Measurements from ENCODE around the gene NIPBL.

NIPBL gene

DNA sequence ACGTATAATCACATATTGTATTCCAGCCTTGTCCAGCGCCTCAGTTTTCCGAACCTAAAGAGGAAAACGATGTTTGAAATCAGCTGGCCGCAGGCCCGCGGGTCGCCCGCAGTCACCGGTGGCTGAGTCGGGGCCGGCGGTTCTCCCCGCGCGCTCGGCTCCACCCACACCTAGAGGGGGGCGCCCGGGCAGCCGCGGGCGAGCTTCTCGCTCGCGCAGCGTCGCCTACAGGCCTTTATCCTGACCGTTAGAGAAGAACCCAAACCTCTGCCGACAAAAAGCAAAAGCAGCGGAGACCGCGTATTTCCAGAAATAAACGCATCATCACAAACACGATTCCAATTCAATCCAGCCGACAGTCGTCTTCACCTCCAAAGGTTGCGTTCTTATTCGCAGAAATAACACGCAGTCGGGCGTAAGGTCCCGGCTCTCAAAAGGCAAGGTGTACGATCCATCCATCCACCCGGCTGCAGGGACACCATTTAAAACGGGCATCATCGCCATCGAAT, 725 bp upstream of the NIPBL start:
- intact Hi-C loops (cut with DNase I): loop anchor here (5.0 to 10.0 kb wide), 2 partner anchors 69 to 134 kb away; no protein-coding TSS in a partner anchor
- DNase-seq: peak; percentile 50 to 92 (median 83)

DNA sequence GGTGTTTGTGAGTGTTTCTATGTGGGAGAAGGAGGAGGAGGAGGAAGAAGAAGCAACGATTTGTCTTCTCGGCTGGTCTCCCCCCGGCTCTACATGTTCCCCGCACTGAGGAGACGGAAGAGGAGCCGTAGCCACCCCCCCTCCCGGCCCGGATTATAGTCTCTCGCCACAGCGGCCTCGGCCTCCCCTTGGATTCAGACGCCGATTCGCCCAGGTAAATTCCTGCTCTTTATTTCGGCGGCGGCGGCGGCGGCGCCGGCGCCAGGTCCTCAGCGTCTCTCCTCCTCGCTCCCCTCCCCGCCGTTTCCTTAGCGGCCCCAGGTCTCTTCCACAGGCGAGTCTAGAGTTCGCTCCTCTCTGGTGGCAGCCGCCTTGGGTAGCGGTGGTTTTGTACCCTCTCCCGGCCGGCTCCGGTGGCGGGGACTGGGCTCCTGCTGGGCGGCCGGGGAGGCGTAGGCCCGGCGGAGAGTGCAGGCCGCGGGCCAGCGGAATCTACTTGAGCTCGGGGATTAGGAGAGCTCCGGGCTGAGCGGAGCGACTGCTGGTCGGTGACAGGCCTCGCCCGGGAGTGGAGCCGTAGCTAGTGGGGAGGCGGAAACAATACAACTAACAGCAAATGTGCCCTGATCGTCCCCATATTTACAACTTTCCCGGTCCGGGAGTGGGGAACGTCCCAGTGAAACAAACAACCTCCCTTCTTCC, 547 bp downstream of the NIPBL start:
- intact Hi-C loops (cut with DNase I): loop anchor here (5.0 to 10.0 kb wide), 2 partner anchors 68 to 135 kb away; no protein-coding TSS in a partner anchor
- peak; percentile 39 to 87 (median 72) for DNase-seq

DNA sequence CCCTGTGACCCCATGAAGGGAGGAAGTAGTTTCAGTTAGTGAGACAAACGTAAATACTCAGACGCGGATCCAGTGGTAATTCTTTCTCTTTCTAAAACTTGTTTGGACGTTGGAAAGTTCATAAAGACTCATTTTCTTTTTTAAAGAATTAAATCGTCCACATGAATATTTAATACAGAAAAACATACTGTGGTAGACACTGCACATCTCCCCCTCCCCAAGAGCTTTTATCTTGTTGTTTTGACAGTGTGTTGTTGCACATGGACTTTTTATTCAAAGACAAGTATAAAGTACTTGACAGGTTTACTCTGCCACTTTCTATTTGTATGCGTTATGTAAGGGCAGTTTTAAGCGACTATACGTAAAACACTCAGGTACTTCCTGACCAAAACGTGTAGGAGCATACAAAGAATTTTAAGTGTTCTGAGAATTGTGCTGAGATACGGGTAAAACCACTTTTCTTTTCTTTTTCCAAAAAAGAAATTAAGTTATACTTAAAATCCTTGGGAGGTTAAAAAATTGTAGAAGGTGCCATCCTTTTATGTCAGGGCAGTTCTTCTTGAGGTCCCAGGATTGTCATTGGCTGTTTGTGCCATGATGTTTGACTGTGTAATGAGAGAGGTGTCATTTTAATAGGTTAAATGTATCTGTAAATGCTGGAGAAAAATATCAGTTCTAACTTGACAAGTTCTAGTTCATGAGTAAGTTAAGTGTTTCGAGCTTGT, 1.3 kb downstream of the NIPBL start:
- peak in 1 of 42 donors; percentile 4 for DNase-seq
- intact Hi-C loops (cut with DNase I): loop anchor here (5.0 to 10.0 kb wide), 2 partner anchors 67 to 136 kb away; no protein-coding TSS in a partner anchor

DNA sequence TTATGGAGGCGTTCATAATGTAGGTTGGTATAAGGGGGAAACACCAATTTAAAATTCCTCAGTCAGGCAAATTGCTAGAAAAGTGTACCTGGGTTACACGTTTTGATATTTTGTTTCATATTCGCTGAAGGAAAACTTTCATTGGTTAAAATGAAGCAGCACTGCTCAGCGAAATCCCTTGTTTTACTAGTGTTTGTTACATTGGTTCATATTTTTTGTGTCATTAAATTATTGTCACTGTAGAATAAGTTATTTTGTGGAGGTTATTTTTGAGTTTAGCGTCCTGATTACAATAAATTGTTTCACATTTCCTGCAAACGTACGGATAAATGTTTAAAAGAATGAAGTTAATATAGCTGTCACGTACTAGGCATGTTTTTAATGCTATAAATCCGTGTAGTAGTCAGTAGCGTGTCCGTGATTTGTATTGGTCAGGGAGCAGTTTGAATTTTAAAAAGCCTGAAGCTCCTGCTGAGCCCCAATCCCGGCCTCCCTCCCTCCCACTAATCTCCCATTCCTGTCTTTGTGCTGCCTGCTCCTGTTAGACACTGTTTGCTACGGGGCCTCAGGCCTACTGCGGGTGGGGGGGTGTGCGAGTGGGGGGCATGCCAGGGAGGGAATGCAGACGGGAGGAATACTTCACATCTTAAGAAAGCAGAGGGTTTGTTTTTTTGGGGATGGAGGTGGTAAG, 2.0 kb downstream of the NIPBL start:
- DNase-seq: peak in 14 of 42 donors; percentile 14 to 59 (median 24)
- intact Hi-C loops (cut with DNase I): loop anchor here (5.0 to 10.0 kb wide), 2 partner anchors 66 to 136 kb away; no protein-coding TSS in a partner anchor

DNA sequence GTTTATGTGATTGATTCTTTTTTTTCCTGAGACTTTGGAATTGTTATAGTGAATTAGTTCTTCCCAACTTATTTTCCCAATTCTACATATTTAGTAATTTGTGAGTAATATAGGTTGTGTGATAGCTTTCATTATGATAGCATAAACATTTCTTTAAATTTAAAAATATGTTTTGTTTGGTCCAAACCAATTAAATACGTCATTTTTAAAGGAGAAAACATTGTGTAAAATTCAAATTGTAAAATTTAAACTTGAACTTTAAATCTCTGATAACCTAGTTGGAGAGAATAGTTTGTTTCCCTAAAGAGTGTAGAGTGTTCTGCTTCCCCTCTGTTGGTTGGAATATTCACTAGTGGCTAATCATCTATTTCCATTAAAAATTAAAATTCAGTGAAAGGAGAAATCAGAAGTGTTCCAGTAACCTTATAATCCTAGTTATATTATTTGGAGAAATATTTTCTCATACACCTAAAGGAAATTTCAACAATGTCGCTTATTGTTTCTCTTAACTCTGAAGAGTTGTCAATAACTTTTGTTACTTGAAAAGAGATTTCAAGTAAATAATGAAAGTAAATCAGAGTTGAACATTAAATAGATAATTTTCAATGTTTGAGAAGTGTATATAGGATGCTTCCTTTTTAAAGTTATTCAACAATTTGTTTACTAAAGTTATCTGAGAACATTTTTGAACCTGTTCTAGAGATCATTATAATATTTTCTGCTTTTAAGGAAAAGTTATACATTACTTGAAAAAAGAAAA, 2.9 kb downstream of the NIPBL start:
- DNase-seq: no peak
- intact Hi-C loops (cut with DNase I): loop anchor here (5.0 to 10.0 kb wide), 2 partner anchors 65 to 137 kb away; no protein-coding TSS in a partner anchor

DNA sequence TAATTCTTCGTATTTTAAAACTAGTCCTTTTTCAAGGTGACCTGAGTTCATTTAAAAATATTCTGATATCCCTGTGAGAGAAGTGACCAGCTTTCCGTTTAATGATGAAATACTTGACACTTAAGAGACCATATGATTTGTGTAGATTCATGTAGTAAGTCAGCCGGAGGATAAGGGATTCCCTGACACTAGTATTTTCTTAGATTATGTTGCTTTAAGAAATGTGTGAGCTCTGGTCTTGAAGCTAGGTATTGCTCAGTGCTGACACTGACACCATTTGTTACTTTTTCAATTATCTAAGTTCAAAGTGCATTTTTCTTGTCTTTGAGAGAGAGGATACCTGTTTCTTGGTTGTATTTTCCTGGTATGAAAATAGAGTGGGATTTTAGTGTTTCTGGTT, 4.2 kb downstream of the NIPBL start:
- no peak for DNase-seq
- intact Hi-C loops (cut with DNase I): no loop called here

DNA sequence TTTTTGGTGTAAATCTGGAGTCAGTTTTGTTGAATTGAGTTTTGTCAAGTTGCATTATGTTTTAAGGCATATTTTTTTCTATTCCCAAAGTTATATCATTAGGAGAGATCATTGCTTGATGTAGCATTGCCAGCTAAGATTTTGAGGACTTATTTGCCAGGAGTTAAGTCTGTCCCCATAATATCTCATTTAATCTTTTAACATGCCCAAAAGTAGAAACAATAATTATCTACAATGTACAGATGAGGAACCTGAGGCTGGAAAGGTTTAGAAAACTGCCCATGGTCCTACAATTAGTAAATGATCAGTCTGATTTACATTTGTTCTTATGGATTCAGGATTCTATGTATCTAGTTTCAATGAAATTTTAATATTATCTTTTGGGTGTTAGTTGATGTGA, 4.7 kb downstream of the NIPBL start:
- intact Hi-C loops (cut with DNase I): no loop called here

DNA sequence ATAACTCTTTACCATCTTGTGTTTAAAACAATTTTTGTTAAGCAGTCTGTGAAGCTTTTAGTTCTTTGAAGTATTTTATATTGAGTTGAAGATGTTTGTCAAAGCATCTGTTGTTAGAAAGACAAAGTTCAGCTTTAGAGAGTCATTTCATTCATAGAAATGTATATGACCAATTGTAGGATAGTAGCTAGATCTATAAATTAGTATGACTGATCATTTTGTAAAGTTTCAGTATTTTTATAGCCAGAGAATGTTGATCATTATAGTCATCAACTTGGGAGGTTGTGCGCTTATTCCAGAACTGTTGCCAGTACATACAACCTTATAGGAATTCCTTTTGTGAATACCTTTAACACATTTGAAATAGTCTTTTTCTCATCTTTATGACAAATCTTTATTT, 5.2 kb downstream of the NIPBL start:
- no peak for DNase-seq
- intact Hi-C loops (cut with DNase I): no loop called here

More for the DNA sequence above, 4.7 kb downstream of the NIPBL start:
- DNase-seq: no peak

DNA sequence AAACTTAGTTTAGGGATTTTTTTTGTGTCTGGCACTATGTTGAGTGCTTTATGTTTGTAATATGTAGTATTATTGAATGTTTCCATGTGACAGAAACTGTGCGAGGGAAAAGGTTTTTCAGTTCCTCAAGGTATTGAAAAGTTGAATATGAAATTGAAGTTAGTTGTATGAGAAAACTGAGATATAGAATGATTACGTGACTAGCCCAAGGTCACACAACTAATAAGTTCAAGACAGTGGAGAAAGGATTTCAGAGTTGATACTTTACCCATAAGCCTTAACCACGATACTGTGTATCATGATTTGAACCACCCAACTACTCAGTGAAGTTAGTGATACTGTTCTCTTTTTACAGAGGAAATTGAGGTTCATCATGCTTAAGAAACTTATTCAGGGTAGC, 5.7 kb downstream of the NIPBL start:
- intact Hi-C loops (cut with DNase I): no loop called here
- no peak for DNase-seq

DNA sequence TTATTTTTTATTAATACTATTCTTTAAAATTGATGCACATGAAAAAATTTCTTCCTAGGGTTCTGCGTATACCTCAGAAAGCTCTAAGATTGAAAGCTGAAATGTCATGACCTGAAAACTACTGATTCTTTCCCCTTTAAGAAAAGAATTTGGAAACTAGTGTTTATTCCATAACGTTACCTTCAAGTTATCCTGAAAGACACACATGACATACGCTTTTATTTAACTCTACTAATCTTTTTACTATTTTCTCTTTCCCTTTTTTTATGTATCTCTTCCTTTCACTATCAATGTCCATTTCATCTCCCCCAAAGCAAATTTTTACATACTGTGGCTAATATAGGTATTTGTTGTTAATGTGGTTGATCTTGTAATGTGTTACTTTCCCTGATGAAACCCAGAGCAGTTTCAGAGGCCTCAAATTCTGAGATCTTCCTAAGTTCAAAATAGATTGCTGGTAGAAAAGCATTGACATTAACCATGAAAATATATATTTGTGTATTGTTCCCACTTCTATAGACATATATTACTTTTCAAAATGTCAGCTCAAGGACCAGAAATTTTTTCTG, 7.4 kb downstream of the NIPBL start:
- DNase-seq: no peak
- intact Hi-C loops (cut with DNase I): no loop called here

DNA sequence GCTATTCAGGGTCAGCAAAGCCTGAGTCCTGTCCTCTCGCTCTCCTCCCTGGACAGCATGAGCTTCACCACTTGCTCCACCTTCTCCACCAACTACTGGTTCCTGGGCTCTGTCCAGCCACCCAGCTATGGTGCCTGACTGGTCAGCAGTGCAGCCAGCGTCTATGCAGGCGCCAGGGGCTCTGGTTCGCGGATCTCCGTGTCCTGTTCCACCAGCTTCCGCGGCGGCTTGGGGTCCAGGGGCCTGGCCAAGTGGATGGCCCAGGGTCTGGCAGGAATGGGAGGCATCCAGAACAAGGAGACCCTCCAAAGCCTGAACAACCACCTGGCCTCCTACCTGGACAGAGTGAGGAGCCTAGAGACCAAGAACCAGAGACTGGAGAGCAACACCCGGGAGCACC, 8.6 kb downstream of the NIPBL start:
- DNase-seq: no peak
- intact Hi-C loops (cut with DNase I): no loop called here

DNA sequence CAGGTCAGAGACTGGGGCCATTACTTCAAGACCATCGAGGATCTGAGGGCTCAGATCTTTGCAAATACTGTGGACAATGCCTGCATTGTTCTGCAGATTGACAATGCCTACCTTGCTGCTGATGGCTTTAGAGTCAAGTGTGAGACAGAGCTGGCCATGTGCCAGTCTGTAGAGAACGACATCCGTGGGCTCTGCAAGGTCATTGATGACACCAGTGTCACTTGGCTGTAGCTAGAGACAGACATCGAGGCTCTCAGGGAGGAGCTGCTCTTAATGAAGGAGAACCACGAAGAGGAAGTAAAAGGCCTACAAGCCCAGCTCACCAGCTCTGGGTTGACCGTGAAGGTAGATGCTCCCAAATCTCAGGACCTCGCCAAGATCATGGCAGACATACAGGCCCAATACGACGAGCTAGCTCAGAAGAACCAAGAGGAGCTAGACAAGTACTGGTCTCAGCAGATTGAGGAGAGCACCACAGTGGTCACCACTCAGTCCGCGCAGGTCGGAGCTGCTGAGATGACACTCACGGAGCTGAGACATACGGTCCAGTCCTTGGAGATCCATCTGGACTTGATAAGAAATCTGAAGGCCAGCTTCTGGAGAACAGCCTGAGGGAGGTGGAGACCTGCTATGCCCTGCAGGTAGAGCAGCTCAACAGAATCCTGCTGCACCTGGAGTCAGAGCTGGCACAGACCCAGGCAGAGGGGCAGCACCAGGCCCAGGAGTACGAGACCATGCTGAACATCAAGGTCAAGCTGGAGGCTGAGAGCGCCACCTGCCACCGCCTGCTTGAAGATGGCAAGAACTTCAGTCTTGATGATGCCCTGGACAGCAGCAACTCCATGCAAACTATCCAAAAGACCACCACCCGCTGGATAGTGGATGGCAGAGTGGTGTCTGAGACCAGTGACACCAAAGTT, 9.3 kb downstream of the NIPBL start:
- no peak for DNase-seq
- intact Hi-C loops (cut with DNase I): no loop called here

DNA sequence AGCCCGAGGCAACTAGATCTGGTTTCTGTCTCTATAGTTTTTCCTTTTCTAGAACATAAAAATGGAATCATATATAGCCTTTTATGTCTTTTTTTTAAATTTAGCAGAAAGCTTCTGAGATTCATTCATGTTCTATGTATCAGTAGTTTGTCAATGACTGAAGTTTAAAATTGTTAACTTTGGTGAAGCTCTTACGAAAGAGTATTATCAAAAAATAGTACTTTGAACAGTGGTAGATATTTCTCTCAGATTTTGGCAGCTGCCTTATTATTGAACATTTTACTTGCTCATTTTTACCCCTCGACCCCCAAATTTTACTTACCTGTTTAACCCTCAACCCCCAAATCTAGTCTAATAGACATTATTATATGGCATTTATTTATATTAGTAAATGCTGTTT, 10.2 kb downstream of the NIPBL start:
- no peak for DNase-seq
- intact Hi-C loops (cut with DNase I): no loop called here

DNA sequence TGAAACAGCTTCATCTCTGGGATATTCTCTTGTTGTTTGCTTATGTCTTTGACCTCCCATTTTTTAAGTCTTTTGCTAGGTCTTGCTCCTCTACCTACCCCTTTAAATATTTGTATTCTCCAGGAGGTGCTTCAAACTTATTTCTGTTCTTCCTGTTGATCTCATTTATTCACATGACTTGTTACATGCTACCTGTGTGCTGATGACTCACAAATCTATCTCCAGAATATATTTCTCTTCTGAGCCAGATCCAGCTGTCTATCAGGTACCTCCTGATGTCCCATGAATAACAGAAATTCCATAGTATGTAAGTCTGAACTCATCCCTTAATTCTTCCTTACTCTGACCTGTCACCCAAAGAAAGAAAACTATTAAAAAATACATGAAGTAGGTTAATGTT, 11.0 kb downstream of the NIPBL start:
- intact Hi-C loops (cut with DNase I): no loop called here
- DNase-seq: no peak

DNA sequence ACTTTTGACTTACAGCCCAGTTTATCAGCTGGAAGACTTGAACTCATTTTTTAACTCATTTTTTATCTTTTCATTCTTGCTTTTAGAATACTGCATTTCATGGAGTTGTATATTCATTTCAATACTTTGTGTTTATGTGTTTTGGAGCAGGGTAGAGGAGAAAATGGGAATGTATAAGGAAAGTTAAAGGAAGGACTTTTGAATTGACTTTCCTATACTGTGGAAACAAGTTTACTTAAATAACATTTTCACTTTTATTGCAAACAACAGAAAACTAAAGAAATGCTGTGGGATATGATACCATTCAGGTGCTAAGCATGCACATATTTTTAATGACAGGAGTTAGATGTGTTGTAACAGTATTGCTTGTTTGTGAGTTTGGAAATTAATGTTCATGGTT, 11.7 kb downstream of the NIPBL start:
- intact Hi-C loops (cut with DNase I): no loop called here
- no peak for DNase-seq

DNA sequence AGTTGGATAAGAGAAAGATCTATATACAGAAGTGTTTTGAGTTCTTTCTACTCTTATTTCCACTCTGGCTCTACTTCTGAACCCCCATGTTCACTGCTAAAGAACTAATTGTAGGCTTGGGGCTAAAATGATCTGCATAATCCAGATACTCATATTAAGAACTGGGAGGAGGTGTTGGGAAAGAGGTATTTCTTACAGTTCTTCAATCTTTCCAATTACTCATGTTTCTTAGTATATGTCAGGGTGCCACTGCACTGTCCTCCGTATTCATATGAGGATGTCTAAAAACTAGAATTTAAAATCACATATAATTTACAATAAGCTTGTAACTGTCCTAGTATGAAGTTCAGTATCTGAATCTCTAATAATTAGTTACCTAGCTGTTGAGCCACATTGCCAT, 12.7 kb downstream of the NIPBL start:
- DNase-seq: no peak
- intact Hi-C loops (cut with DNase I): no loop called here

DNA sequence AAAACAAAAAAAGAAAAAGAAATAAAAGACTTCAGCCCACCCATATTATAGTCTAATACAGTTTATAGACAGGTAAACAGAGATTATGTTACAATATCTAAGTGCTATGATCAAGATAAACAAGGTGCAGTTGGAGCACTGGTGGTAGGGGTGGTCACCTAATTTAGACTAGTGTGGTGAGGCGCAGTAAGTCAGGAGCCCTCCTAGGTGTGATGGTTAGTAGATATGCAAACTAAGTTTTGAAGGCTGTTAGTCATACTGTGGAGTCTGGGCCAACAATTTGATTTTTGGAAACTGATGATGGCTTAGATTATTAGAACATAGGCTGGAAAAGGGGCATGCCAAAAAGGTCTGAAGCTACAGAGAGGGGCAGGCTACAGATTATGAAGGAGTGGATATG, 14.7 kb downstream of the NIPBL start:
- intact Hi-C loops (cut with DNase I): no loop called here
- DNase-seq: no peak

Measured in head of caudate nucleus (tissue), 42 donors.